B cell (primary cell): ENCODE data around the gene LRRC61.
"Not testable (repeated sequence)": the region's sequence is repeated elsewhere in the genome, so short reads cannot be mapped to it uniquely, and the experiment has no call there.

ENCODE experiments used
- EZH2 ChIP-seq: IDR thresholded peaks from 2 replicates; pipeline ENCODE4 v1.6.1; 2012; ENCODE audit warnings: borderline replicate concordance, low read depth, mild to moderate bottlenecking, moderate library complexity, low read length; ENCODE audit not compliant: insufficient read depth, poor library complexity, severe bottlenecking
- TF ChIP-seq, protein P1 (sequence below): fragments of 200-600 bp; IDR thresholded peaks from one replicate; pipeline ENCODE4 v1.8.0; 2022; ENCODE audit warnings: antibody characterized with exemption, mild to moderate bottlenecking

- TF ChIP-seq, protein P1, sequence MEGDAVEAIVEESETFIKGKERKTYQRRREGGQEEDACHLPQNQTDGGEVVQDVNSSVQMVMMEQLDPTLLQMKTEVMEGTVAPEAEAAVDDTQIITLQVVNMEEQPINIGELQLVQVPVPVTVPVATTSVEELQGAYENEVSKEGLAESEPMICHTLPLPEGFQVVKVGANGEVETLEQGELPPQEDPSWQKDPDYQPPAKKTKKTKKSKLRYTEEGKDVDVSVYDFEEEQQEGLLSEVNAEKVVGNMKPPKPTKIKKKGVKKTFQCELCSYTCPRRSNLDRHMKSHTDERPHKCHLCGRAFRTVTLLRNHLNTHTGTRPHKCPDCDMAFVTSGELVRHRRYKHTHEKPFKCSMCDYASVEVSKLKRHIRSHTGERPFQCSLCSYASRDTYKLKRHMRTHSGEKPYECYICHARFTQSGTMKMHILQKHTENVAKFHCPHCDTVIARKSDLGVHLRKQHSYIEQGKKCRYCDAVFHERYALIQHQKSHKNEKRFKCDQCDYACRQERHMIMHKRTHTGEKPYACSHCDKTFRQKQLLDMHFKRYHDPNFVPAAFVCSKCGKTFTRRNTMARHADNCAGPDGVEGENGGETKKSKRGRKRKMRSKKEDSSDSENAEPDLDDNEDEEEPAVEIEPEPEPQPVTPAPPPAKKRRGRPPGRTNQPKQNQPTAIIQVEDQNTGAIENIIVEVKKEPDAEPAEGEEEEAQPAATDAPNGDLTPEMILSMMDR: not testable (repeated sequence)
- TF ChIP-seq EZH2: not testable (repeated sequence)
Measured at GRCh38 chr7:150297978-150298377, 25.2 kb upstream of the LRRC61 start.
